Adipose tissue (tissue), 3 donors: ENCODE measurements around the gene ZFP57. TPM values are rescaled to one million over a fixed set of nuclear protein-coding genes. Genes with fewer than 3 reads are reported as not detected.
"Not testable (repeated sequence)": the region's sequence is repeated elsewhere in the genome, so short reads cannot be mapped to it uniquely, and the experiment has no call there.

Source experiments
- H3K27ac ChIP-seq: one replicate; pipeline ENCODE4 v1.5.1; 2013; ENCODE audit warnings: low read depth, low read length
- WGBS, 3 donors: extraction: QIAGEN DNeasy Blood & Tissue Kit; methylation state at CpG; one replicate each; pipeline ENCODE4 v1.1.7; 2013; 5-methylcytosine and 5-hydroxymethylcytosine counted together
- polyA plus RNA-seq, 3 donors: library from polyadenylated mRNA; stranded (reverse); fragments of 200-250 nt; gene quantifications; one replicate each; pipeline ENCODE4 v1.2.3, GENCODE V29; 2013
- donor health status: healthy with polysubstance abuse.
- donor health status: Bipolar disorder and iron deficiency.
- donor health status: healthy.

The ZFP57 gene
- polyA plus RNA-seq, 3 donors, result 0.34 to 0.61 TPM; not detected in 1

DNA sequence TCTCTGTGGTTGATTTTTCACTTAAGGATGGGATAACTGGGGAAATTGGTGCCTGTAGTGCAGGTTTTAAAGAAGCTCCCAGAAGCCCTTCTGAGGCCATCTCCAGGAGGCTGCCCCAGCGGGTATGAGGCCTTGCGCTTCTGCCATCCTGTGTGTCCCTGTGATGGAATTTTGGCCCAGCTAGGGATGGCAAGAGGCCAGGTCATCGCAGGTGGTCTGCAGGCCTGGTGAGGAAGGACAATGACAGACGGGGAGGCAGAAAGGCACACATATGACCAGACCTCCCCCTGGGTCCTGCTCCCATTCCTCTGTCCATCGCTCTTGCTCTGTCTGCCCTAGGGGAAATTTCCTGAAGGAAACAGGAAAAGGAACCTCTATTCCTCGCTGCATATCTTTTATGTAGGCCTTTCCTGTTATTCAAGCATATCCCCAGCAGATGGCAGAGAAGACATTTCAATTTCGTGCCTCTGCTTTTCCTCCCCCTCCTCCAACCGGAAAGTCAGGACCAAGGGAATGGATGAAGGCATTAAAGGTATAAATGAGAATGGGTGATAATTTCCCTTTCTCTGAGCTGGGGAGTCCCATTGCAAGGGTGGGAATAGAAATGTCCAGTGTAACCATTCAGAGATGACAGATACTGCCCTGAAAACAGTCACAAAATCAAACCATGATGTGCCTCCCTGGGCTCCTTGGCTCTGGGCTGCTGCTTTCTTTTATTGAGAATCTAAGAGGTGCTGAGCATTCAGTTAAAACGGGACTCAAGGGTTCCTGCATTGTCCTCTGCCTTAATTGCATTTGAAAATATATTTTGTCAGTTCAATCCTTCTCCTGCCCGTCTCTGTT lies 24.7 kb upstream of the ZFP57 start:
- H3K27ac ChIP-seq, result no peak overlapping the region
- WGBS, 3 donors, result 25 to 34% (median 33%) methylated on average over 10 of the region's 10 CpGs

GRCh38 chr6:29702519-29703103 lies 21.7 kb upstream of the ZFP57 start:
- 9 to 24% (median 23%) methylated on average over 17 of the region's 17 CpGs for WGBS, 3 donors

DNA sequence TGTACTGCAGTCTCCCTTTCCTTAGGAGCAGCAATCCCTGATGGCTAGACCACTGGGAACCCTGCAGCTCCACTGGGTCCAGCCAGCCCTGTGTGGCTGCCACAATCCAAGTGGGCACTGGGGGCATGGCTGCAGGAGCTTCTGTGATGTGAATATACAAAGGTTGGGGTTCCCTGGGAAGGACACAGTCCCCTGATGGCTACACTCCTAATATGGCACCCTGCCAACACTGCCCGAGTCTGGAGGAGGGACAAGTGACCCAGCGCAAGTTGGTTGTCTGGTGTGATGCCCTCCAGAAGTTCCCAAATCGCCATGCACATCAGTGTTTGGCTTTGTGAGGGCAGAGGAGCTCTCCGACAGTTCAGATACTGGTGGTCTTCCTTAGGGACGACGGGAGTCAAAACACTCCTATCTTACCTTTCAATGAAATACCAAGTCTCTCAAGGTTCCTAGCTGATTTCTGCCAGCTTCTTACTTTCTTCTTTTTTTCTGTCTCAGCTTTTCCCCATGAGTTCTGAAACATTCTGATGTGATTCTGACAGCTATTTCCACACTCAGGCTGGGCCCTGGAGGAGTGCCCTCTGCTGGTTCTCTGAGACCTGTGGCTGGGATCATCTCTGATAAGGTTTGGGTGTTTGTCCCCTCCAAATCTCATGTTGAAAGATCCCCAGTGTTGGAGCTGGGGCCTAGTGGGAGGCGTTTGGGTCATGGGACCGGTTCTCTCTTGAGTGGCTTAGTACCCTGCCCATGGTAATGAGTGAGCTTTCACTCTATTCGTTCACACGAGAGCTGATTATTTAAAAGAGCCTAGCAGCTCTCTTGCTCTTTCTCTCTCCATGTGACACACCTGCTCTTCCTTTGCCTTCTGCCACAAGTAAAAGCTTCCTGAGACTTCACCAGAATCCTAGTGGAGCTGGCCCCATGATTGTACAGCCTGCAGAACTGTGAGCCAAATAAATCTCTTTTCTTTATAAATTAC lies 15.5 kb upstream of the ZFP57 start:
- H3K27ac ChIP-seq, result no peak overlapping the region
- WGBS, 3 donors, result 64 to 81% (median 78%) methylated on average over 10 of the region's 10 CpGs

More at GRCh38 chr6:29702519-29703103, 21.7 kb upstream of the ZFP57 start:
- no peak overlapping the region for H3K27ac ChIP-seq

DNA sequence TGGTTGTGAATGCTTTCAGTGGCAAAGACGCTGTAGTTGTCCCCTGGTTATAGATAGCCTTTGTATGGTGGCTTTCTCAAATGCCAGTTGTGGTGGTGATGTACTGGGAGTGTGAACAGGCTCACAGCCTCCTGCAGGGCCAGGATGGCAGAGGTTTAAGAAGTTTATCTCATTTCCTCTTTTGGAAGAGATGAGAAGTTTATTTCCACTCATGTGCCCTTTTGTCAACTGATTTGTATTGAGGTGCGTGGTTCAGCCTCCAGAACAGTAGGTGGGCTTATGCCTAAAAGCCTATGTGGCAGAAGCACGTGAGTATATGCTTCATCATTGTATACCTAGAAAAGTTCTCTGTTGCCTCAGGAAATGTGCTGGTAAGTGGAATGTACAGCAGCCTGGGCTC lies 13.7 kb upstream of the ZFP57 start:
- H3K27ac ChIP-seq, result no peak overlapping the region
- WGBS, 3 donors, result 46 to 62% (median 58%) methylated on average over 3 of the region's 3 CpGs

DNA sequence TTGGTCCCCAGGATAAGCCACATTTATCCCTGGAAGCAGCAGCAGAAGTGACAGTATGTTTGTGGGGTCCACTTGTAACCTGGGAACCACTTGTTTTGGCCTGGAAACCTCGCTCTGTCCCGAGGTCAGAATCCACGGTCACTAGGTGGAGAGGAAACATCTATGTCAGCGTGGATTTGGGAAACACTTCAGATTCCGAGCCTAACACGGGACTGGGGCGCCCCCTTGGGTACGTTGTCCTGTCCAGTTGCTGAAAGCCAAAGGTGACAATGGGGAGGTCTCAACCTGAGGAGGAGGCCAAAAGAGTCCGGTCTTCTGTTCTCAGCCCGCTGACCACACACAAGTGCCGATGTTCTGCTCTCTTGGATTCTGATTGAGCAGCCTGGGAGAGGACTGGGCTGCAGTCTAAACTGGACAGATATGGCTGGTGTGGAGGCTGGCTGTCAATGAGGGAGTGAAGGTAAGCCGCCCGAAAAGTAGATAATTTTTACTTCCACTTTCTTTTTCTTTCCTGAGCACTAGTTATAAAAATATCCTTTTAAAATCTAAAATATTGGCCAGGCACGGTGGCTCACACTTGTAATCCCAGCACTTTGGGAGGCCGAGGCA lies 4.9 kb upstream of the ZFP57 start:
- H3K27ac ChIP-seq, result no peak overlapping the region
- WGBS, 3 donors, result 53 to 67% (median 63%) methylated on average over 15 of the region's 15 CpGs

DNA sequence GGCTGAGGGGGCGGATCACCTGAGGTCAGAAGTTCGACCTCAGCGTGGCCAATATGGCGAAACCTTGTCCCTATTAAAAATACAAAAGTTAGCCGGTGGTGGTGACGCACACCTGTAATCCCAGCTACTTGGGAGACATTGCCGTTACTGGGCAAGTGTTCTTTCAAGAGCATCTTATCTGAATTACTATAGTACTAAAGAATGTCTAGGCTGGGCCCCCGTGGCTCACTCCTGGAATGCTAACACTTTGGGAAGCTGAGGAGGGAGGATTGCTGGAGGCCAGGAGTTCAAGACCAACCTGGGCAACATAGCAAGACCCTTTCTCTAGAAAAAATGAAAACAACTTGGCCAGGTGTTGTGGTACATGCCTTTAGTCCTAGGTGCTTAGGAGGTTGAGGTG lies 859 bp upstream of the ZFP57 start:
- whole genome bisulfite sequencing, 3 donors, result 82 to 92% (median 87%) methylated on average over 8 of the region's 8 CpGs
- no peak overlapping the region for H3K27ac ChIP-seq

GRCh38 chr6:29680416-29680815 lies 536 bp downstream of the ZFP57 start:
- no peak overlapping the region for H3K27ac ChIP-seq
- 55 to 92% (median 88%) methylated on average over 24 of the region's 24 CpGs for WGBS, 3 donors

DNA sequence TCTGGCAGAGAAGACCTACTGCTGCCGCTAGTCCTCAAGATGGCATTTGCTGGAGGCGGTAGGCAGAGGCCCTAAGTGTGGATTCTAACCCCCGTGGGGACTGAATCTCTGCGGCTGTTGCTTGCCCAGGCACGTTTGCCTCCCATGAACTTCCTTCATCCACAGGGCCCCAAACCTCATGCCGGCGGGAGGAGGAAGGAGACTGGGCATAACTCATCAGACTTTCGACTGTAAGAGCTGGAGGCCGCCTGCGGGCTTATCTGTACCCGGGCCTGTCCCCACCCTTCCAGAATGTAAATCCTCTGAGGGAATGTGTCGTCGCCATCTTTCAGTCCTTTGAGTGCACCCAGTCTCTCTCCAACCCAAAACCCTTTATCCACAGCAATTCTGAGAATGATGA lies 990 bp downstream of the ZFP57 start:
- 70 to 86% (median 74%) methylated on average over 13 of the region's 13 CpGs for WGBS, 3 donors
- H3K27ac ChIP-seq, result no peak overlapping the region

- 82 to 86% (median 82%) methylated on average over 5 of the region's 5 CpGs for WGBS, 3 donors
- no peak overlapping the region for H3K27ac ChIP-seq
Measured at GRCh38 chr6:29678114-29678513, 2.8 kb downstream of the ZFP57 start.

- no peak overlapping the region for H3K27ac ChIP-seq
- 18 to 35% (median 32%) methylated on average over 2 of the region's 2 CpGs for WGBS, 3 donors
Measured at GRCh38 chr6:29676981-29677601, 3.9 kb downstream of the ZFP57 start.

DNA sequence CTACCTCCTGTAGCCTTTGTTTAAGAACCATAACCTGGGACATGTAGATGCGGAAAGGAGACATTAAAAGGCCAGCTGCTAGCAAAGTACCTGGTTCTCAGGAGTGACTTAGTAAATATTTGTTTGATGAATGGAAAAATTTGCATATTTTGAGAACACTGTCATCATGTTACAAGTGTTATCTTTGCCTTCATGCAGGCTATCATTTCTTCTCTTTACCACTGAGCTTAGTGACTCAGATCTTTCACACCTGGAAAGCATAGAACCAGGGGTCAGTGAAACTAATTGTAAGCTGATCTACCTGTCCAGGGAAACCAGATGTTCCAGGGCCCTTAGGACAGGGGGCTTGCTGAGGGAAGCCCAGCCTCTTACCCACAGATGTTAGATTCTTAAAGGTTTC lies 5.4 kb downstream of the ZFP57 start:
- WGBS, 3 donors, result 44 to 92% (median 88%) methylated on average over 1 of the region's 1 CpG
- no peak overlapping the region for H3K27ac ChIP-seq

DNA sequence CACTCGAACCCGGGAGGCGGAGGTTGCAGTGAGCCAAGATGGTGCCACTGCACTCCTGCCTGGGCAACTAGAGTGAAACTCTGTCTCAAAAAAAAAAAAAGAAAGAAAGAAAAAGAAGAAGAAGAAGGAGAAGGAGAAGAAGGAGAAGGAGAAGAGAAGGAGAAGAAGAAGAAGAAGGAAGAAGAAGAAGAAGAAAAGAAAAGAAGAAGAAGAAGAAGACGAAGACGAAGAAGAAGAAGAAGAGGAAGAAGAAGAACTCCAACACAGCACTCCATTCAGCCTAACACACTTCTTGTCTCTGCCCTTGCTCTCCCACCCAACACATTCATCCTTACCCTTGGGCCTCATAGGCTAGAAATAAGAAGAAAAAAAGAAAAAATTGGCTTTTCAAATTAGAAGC lies 6.9 kb downstream of the ZFP57 start:
- no peak overlapping the region for H3K27ac ChIP-seq
- WGBS, 3 donors, result 81 to 87% (median 83%) methylated on average over 5 of the region's 5 CpGs

- 92 to 95% (median 93%) methylated on average over 12 of the region's 12 CpGs for WGBS, 3 donors
Measured at GRCh38 chr6:29673161-29673560, 7.8 kb downstream of the ZFP57 start.

DNA sequence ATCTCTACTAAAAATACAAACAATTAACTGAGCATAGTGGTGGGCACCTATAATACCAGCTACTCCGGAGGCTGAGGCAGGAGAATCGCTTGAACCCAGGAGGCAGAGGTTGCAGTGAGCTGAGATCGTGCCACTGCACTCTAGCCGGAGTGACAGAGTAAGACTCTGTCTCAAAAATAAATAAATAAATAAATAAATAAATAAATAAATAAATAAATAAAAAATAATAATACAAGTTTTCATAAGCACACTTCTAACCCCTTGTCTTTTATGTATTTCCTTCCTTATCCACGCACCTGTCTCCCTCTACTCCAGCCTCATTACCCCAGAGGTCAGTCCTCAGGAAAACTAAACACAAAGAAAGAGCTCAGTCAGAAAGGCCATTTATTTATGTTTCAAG lies 8.8 kb downstream of the ZFP57 start:
- H3K27ac ChIP-seq, result not testable (repeated sequence)
- 90 to 94% (median 93%) methylated on average over 5 of the region's 5 CpGs for WGBS, 3 donors

More at GRCh38 chr6:29673161-29673560, 7.8 kb downstream of the ZFP57 start:
- H3K27ac ChIP-seq, result no peak overlapping the region

DNA sequence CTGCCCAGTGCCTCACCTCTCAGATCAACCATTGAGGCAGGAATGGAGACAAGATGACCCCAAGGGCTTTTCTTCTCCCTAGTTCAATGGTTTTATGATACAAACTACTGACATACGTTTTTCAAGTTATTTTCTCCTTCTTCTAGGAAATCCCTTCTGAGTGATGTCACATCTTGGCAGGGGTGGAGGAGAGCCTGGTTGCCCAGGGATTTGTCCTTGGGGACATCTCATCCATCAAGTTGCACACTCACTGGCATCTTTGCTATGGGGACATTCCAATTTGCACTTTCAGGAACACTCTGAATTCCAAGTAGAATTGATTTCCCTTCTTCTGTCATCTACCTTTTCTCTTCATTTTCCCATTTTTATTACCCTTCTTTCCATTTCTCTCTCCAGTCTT lies 9.9 kb downstream of the ZFP57 start:
- no peak overlapping the region for H3K27ac ChIP-seq
- WGBS, 3 donors, result 19 to 52% (median 30%) methylated on average over 1 of the region's 1 CpG

- 29 to 49% (median 44%) methylated on average over 5 of the region's 5 CpGs for WGBS, 3 donors
- H3K27ac ChIP-seq, result no peak overlapping the region
Measured at GRCh38 chr6:29667158-29667557, 13.8 kb downstream of the ZFP57 start.

- 44 to 91% (median 85%) methylated on average over 1 of the region's 1 CpG for WGBS, 3 donors
- no peak overlapping the region for H3K27ac ChIP-seq
Measured at GRCh38 chr6:29666826-29667130, 14.2 kb downstream of the ZFP57 start.
